DMS79 treated with DMSO at 0.1 percent for 48 hours (cell line): ENCODE measurements around the gene TRIO.

ENCODE experiments used
- DNase-seq: peaks from one replicate; lab custom pipeline; 2025; lab: John Stamatoyannopoulos, UW

Gene TRIO

DNA sequence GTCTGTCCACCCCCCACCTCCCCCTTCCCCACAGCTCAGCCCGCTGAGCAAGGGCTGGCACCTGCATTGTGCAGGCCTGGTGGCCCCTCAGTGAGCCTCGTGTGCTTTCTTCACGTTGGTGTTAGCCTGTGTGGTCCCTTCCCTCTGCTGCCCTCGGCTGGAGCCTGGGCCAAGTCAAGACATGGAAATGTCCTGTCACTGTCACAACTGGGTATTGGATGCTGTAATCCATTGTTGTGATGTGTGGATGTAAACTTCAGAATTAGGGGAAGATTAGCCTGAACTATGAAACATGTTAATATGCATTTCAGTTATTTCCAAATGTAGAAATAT is 103.9 kb downstream of the TRIO start:
- no peak for DNase-seq

DNA sequence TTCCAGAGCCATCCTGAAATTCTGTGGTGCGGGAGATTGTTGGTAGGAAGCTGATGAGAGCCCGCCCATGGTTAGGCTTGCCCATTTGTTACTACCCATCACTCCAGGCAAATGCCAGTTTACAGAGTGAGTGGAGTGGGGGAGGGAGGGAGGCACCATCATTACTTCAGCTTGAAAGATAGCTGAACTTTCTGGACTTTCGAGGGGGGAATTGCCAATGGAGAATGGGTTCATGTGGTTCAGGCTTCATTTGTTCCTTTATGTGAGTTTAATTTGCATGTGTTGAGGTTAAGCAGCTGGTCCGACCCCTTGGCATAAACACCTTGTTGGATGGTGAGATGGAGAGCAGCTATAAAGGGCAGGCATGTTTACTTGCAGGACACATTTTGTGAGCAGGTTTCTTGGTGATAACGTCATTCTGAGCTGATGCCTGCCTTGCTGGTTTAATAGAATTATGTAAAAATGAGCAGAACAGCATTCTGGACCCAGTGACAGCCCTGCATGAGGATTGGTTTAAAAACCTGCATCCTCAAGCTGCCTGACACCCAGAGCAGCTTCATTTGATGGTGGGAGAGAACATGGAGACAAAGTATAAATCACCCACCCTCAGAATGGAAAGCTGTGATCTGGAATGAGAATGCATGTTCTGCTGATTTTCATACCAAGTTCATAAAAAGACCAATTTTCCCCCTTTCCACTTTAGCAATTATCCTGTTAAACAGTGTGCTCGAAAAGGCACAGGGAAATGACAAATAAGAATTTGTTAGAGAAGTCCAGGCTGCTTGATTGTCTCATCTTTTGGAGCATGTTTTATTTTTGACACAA is 106.3 kb downstream of the TRIO start:
- DNase-seq: peak; percentile 48

DNA sequence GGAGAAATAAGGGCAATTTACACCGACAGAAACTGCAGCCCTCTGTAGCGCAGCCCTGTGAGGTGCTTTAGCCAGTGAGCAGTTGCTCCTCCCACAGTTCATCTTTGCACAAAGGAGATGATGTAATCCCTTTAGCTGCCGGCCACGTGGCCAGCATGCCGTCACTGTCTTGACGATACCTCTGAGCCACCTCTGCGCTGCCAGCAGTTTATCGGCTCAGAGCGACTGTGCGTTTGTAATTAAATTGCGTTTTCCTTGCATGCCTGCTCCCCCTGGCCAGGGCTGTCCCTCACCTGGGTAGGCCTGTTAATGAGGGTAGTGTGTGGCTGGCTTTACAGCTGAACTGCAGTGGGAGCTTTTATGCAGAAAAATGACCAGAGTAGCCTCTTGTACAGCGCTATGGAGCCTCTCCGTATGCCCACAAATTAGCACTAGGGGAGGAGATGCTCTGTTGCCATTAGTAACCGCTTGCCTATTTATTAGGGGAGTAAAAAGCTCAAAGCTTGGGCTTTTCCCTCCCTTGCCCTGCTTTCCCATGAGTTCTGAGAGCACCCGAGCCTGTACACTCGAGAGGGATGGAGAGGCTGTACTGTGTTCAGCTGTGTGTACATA is 107.0 kb downstream of the TRIO start:
- peak; percentile 87 for DNase-seq

DNA sequence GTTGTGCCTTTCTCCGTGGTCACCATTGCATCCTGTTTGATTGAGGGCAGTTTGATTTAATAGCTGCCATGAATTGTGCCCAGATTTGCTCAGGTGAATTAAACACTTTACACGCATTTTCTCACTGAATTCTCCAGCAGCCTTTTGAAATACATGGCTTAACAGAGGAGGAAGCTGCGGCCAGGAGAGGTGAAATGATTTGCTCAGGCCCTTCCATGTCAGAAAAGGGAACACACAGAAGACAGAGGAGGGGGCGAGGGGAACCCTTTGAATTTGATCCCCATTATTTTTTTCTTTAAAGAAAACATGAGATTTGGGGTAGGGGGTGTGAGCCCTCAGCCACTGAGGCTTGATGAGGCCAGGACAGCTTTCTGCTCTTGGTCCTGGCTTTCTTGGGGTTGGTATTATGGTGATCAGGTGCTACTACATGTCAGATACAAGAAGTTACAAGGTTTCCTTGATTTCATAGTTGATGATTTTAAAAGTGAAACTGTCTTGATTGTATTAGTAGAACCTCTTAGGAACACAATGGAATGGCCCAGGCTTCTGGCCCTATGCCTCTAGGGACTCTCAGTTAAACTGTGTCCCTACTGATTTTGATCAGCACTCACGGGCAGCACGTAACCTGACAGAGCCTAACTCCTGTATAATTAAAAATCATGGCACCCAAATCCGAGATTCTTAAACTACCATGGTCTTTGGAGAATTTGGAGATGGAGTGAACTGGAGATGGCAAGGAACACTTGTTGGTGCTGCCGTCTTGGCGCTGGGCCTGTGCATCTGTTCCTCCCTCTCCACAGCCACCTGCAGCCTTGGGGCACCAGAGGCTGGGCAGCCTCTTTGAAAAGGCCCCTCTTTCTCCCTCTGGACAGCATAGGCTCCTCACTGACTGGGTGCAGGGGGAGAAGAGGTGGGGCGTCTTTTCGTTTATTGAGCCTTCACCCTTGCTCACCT is 107.9 kb downstream of the TRIO start:
- DNase-seq: peak; percentile 55

DNA sequence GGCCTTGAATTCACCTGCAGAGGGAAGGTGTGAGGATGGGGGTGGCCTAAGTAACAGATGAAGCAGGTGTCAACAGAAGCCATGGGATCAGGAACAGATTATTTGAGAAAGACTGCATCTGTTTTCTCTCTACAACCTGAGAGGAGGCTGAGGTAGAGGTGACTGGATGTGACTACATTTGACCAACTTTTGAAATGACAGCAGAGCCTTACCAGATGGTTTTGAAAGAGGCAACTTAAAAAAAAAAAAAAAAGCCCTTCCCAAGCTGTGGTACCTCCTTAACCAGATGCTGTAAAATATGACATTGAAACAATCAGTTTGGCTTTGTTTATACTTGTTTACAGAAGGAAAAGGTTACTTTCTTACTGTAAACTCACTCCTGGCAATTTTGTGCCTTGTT is 108.6 kb downstream of the TRIO start:
- DNase-seq: no peak

DNA sequence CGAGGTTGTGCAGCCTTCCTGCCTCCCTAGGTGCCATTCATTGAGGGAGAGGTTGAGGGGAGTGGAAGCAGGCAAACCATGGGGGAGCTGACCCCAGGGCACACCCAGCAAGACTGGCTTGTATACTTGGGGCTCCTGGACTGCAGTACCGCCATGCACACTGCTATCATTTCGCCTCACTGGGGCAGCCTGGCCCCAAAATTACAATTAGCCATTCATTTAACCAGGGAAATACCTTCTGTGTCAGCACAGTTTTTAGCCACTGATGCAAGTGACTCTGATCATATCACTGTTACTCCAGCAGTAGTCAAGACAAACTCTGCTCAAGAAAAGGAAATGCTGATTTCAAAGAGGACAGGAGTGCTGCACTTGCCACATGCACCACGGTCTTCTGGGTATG is 109.7 kb downstream of the TRIO start:
- DNase-seq: no peak

DNA sequence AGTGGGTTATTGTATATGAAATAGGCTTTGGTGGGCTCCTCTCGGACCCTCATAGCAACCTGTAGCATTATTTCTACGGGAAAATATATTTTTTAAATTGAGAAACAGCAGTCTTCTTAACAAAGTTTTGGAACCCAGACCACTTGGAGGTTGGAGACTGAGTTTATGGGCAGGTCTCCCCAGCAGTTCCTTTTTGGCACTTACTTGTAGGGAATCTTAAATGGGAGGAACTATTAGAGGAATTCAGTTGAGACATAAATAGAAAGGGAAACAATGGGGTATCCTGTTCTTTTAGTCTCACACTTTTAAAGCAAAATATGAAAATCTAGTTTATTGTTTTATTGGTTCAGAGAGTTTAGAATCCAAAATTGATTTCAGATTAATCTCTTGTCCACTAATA is 111.5 kb downstream of the TRIO start:
- DNase-seq: no peak

DNA sequence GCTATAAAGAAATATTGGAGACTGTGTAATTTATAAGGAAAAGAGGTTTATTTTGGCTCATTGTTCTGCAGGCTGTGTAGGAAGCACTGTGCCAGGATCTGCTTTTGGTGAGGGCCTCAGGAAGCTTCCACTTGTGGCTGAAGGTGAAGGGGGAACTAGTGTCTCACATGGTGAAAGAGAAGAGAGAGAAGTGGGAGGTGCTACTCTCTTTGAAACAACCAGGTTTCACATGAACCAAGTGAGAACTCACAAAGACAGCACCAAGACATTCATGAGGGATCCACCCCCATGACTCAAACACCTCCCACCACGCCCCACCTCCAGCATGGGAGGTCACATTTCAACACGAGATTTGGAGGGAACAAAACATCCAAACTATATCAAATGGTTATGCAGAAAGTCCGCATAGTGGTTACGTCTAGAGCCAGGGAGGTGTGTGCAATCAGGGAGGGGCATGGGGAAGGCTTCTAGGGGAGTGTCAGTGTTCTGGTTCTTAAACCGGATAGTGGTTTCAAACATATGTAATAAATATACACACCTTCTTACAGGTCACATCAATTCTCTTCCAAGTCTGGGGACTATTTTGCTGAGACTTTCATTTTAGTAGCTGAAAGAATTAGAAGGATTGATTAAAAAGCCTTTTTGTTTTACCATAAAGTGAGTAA is 113.0 kb downstream of the TRIO start:
- no peak for DNase-seq

DNA sequence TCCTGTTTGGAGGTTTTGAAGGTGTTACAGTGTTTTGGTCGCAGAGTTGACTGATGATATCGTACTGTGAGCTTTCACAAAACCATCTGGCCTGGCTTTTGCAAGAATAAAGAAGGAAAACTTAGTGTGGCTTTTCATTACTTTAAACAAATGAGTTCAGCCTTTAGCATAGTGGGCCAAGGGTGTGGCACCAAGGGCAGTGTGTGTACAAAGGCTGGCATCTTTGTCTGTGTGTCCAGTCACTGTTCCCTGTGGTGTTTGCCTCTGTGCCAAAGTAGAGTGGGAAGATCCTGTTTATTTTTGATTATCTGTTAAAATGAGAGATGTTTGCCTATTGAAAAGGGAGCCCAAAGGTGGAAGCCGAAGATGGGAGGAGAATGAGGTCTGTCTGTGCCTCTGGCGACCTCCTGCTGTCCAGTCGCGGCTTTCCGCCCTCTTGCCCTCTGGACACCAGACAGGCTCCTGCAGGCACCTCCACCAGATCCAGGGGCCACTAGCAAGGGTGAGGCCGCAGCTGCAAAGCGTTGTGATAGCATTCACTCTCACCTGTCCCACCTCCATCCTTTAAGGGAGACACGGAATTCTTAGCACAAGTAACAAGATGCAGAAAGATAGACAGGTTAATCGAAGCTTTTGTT is 113.7 kb downstream of the TRIO start:
- no peak for DNase-seq

DNA sequence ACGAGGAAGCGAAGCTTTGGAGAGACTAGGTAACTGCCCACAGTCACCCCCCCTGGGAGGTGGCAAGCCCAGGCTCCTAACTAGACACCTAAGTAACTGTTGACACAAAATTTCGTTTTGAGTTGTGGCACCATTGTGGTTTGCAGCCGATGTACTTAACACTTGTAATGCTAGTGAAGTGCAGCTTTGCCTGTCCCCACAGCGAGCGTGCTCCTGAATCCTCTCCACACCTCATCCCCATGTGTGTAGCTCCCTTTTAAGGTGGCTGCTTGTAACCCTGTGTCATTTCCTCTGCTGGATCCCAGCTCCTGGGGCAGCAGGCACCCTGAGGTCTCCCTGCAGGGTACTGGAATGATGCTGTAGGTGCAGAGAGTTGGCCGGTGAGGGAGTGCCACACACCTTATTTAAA is 114.9 kb downstream of the TRIO start:
- peak; percentile 27 for DNase-seq

DNA sequence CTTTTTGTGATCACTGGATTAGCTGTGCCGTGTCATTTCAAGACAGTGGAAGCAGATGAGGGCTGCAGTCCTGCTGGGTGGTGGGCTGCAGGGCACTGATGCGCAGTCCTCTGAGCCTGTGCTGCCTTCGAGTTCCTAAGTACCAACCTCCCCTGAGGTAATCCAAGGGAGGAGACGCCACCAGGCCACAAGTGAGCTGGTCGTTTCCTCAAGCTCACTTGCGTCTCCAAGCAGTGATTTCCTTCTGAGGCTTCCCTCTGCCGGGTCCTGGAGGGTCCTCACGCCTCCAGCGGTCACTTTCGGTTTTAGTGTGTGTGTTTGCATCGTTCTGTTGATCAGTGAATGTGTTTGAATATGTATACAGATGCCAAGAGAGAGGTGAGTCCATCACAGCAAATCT is 115.7 kb downstream of the TRIO start:
- no peak for DNase-seq

DNA sequence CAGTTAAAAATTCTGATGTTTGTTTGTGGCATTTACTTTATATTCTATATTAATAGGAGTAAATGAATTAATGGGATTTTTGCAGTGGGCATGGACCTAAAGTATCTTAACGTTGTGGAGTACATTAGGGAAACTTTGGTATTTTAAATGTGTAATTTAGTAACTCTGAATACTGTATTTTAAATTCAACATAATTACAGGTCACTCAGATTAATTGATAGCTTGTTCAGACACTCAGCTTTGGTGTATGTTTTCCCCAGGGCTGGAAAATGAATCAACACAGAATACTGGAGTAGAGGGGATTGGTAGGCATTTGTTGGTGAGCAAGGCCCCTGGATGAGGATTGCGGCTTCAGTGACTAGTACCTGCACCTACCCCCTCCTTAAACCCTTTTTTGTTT is 117.5 kb downstream of the TRIO start:
- no peak for DNase-seq

DNA sequence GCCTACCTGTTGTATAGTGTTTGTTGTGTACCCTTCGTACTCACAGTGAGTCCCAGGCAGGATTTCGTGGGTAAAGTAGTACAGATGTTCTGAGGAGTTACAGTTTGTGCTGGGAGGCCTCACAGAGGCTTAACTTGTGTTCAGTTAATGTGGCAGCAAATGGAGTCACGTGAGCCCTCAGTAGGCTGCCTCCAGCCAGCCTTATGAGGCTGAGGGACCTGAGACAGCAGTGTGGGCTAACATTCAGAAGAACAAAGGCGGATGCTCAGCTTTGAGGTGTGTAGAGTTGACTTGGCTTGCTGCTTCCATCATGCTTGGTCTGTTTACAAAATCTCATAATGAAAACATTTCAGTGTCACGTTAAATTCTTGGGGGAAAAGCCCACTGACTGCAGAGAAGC is 118.1 kb downstream of the TRIO start:
- no peak for DNase-seq

DNA sequence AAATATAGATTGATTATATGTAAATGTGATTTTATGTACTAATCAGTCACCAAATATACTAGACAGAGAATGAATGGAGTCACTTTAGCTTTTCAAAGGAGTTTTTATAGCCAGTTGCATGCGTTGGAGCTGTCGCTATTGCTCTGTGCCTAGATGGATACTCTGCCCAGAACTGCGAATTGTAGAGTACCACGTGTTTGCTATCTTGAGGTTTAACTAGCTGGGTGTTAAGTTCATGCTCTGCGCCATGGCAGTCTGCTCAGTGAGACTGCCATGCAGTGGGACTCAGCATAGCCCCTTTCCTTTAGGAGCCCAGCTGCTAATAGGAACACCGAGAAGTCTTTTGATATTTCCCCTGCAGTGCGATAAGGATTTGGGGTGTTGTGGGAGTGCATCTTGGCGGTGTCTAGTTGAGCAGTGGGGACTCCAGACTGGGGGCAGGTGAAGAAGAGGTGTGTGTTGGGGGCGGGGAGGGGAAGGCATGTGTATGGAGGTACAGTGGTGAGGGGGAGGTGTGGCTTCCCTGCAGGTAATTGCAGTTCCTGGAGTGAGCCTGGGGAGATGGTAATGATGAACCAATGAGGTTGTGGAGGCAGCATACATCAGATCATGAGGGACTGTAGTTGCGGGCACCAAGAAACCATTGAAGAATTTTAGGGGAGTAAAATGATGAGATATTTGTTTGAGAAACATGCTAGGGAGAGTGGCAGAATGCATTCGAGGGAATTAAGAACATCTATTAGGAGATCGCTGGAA is 118.9 kb downstream of the TRIO start:
- DNase-seq: no peak

DNA sequence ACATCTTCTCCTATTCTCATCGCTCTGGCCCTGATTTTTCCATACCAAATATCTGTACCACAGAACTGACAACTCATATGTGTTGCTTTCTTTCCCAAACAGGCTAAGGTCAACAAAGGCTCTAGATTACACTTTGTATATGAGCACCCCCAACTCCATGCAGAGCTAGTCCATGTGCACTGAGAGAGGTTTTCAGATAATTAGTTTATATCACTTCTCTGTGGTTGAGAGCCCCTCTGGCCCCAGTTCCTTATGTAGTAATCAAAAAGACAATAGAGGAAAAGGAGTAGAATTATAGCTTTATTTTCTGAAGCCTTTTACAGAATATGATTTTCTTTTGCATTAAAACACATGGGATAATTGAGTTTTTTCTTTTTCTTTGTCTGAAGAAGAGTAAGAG is 120.0 kb downstream of the TRIO start:
- DNase-seq: no peak

DNA sequence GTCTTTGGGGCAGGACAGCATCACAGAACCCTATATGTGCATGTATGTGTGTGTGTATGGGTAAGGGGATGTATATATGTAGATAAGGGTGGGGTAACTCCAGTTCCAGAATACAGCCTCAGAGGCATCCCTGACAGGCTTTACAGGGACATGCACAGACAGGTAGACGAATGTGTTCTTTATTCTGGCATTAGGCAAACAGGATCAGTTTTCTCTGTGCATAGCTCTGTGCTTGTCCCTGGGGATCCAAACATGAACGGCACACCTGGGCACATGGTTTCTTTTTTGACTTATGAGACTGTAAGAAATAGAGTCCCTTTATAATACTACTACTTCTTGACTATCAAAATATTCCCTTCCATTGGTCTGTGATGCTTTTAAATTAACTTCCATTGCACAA is 120.6 kb downstream of the TRIO start:
- DNase-seq: peak; percentile 12

DNA sequence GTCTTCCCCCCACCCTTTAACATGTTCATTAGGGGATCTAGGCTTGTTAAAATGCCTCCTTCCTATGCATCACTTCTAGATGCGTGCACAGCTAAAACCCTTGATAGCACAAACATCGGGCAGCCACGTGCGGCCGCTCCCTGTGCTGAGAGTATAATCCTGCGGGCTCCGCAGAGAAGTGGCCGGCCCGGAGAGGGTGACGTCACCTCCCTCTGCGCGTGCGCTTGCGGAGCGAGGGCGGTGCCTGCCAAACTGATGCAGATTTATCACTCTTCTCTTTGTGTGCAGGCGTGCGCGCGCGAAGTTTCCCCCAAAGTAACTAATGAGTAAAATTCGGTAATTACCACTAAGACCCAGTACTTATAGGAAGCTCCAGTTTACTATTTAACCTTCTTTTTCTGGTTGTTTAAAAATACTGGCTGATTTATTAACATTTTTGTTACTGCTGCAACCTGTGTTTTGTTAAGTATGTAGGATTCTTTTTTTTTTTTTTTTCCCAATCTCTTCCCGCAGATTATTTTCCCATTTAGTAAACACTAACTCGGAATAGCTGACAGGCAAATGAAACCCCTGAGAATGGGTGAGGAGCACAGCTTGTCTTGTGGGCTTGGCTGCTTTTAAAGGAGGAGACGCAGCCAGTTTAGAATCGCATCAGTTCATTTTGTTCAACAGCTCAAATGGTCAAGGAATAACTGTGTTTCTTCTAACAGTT is 121.6 kb downstream of the TRIO start:
- DNase-seq: peak; percentile 90

DNA sequence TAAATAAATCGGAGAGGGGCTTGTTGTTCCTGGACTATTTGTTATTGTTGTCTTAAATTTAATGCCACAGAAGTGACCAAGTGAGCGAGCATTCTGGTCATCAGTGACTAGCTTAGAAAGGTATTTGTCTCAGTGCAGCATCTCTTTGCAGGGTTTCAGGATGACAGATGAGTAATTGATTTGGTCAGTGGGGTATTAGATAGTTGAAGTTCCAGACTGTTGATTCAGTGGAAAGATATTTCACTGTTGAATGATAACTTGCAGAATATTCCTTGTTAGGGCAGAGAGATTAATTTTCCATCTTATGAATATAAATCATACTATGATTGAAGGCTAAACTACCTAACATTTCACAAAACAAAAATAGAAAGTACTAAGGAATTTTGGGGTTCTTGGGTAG is 122.4 kb downstream of the TRIO start:
- no peak for DNase-seq

DNA sequence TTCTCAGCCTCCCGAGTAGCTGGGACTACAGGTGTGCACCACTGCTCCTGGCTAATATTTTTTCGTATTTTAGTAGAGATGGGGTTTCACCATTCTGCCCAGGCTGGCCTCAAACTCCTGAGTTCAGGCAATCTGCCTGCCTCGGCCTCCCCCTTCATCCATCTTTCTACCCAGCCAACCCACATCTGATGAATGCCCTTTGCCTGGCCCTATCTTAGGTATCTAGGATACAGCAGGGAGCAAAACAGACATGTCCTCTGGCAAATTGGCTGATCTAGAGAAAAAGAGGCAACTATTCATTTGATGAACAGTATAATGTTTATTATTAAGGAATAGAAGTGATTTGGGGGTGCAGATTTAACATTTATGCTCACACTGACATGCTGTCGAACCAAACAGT is 123.0 kb downstream of the TRIO start:
- DNase-seq: no peak

DNA sequence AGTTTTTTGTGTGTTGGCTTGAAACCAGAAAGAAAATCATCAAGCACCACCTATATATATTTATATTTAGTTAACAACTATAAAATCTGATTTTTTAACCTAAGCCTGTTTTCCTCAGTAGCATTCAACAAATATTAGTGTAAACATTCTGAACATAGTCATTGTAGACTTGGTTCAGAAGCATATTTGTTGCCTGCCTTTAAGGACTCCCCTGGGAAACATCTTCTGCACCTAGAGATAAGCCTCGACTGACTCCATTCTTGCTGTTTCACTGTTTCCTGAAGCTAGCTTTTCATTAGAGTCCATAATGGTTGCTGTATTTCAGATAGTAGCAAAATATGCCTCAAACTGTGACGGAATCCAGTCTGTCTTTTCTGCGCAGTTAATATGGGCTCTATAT is 123.5 kb downstream of the TRIO start:
- DNase-seq: no peak
